Astrocyte (in vitro differentiated cells and primary cell): Measurements from ENCODE around the gene ECT2. TPM values are rescaled to one million over a fixed set of nuclear protein-coding genes. Genes with fewer than 3 reads are reported as not detected.

ENCODE experiments used
- total RNA-seq: library from RNA; stranded (reverse); gene quantifications from 2 replicates; pipeline ENCODE4 v1.2.1, GENCODE V29; 2021

Gene ECT2
- total RNA-seq, 1 donor from 2014 or later = 16.4 TPM

Other genes starting within 250 kb of the ECT2 start
- gene TNFSF10, start 227.3 kb upstream of the ECT2 start, total RNA-seq = 1.8 and 6.1 TPM in 2 replicates
- 14.1 and 16.9 TPM in 2 replicates for gene NCEH1, start 39.7 kb upstream of the ECT2 start, total RNA-seq